Muscle layer of colon (tissue), 2 donors: ENCODE results near the gene STEAP4.

Experiments used
- H3K27ac ChIP-seq: one replicate; pipeline ENCODE4 v1.7.0; 2013; ENCODE audit warnings: low read depth, mild to moderate bottlenecking, low read length, moderate library complexity
- H3K27me3 ChIP-seq, 2 donors: one replicate each; pipeline ENCODE4 v1.7.0; 2013; ENCODE audit warnings: low read length in 2 of 2, mild to moderate bottlenecking in 2 of 2; ENCODE audit not compliant: insufficient read depth in 2 of 2, control insufficient read depth in 1 of 2
- H3K36me3 ChIP-seq: one replicate; pipeline ENCODE4 v1.7.0; 2013; ENCODE audit warnings: mild to moderate bottlenecking, low read length; ENCODE audit not compliant: insufficient read depth
- H3K4me1 ChIP-seq: one replicate; pipeline ENCODE4 v1.7.0; 2013; ENCODE audit warnings: mild to moderate bottlenecking, low read length; ENCODE audit not compliant: insufficient read depth
- H3K4me3 ChIP-seq, 2 donors: one replicate each; pipeline ENCODE4 v1.7.0; 2013; ENCODE audit warnings: low read length in 2 of 2, low read depth in 1 of 2, mild to moderate bottlenecking in 1 of 2, moderate library complexity in 1 of 2
- H3K9ac ChIP-seq: one replicate; pipeline ENCODE4 v1.7.0; 2013; ENCODE audit warnings: low read length
- H3K9me3 ChIP-seq: one replicate; pipeline ENCODE4 v1.7.0; 2013; ENCODE audit warnings: mild to moderate bottlenecking, low read length
- donor health status: abdominal sarcoma.
- donor health status: Adenocarcinoma of cecum.

The STEAP4 gene

GRCh38 chr7:88311675-88312036 is 5.0 kb upstream of the STEAP4 start:
- no peaks in the 10 kb centered on the region for H3K4me1 ChIP-seq

GRCh38 chr7:88310956-88311674 is 4.4 kb upstream of the STEAP4 start:
- H3K4me3 ChIP-seq, result no peak overlapping the region
- no peaks in the 10 kb centered on the region for H3K4me1 ChIP-seq
- no peaks in the 10 kb centered on the region for H3K36me3 ChIP-seq
- no peaks in the 10 kb centered on the region for H3K9me3 ChIP-seq
- no peaks in the 10 kb centered on the region for H3K27me3 ChIP-seq
- H3K27ac ChIP-seq, result no peak overlapping the region
- H3K9ac ChIP-seq, result no peak overlapping the region

More at GRCh38 chr7:88311675-88312036, 5.0 kb upstream of the STEAP4 start:
- Histone ChIP-seq H3K27me3 (no peaks in the 10 kb centered on the region), H3K9ac (no peak overlapping the region), H3K36me3 (no peaks in the 10 kb centered on the region), H3K27ac (no peak overlapping the region), H3K9me3 (no peaks in the 10 kb centered on the region), H3K4me3 (no peak overlapping the region)

- no peak overlapping the region for H3K4me3 ChIP-seq
- H3K27ac ChIP-seq, result no peak overlapping the region
- no peak overlapping the region for H3K9ac ChIP-seq
- no peaks in the 10 kb centered on the region for H3K36me3 ChIP-seq
- H3K27me3 ChIP-seq, result no peaks in the 10 kb centered on the region
- no peaks in the 10 kb centered on the region for H3K4me1 ChIP-seq
- no peaks in the 10 kb centered on the region for H3K9me3 ChIP-seq
Observed at GRCh38 chr7:88309819-88310218, 3.1 kb upstream of the STEAP4 start.

GRCh38 chr7:88307823-88308222 is 1.1 kb upstream of the STEAP4 start:
- Histone ChIP-seq H3K9ac (no peak overlapping the region), H3K27ac (no peak overlapping the region), H3K36me3 (no peaks in the 10 kb centered on the region), H3K4me3 (no peak overlapping the region), H3K4me1 (no peaks in the 10 kb centered on the region), H3K27me3 (no peaks in the 10 kb centered on the region), H3K9me3 (no peaks in the 10 kb centered on the region)

GRCh38 chr7:88307412-88307811 is 718 bp upstream of the STEAP4 start:
- Histone ChIP-seq H3K9ac (no peak overlapping the region), H3K36me3 (no peaks in the 10 kb centered on the region), H3K9me3 (no peaks in the 10 kb centered on the region), H3K27ac (no peak overlapping the region), H3K4me3 (no peak overlapping the region), H3K27me3 (no peaks in the 10 kb centered on the region), H3K4me1 (no peaks in the 10 kb centered on the region)

GRCh38 chr7:88305044-88305443 is 1.6 kb downstream of the STEAP4 start:
- Histone ChIP-seq H3K36me3 (no peaks in the 10 kb centered on the region), H3K9me3 (no peaks in the 10 kb centered on the region), H3K9ac (no peak overlapping the region), H3K27me3 (no peaks in the 10 kb centered on the region), H3K27ac (no peak overlapping the region), H3K4me3 (no peak overlapping the region), H3K4me1 (no peaks in the 10 kb centered on the region)

- Histone ChIP-seq H3K4me3 (no peak overlapping the region), H3K36me3 (no peaks in the 10 kb centered on the region), H3K27me3 (no peaks in the 10 kb centered on the region), H3K4me1 (no peaks in the 10 kb centered on the region), H3K9ac (no peak overlapping the region), H3K9me3 (no peaks in the 10 kb centered on the region), H3K27ac (no peak overlapping the region)
Observed at GRCh38 chr7:88302486-88302885, 4.2 kb downstream of the STEAP4 start.

GRCh38 chr7:88301924-88302323 is 4.8 kb downstream of the STEAP4 start:
- no peak overlapping the region for H3K4me3 ChIP-seq
- no peaks in the 10 kb centered on the region for H3K27me3 ChIP-seq
- H3K36me3 ChIP-seq, result no peaks in the 10 kb centered on the region
- no peaks in the 10 kb centered on the region for H3K4me1 ChIP-seq
- H3K27ac ChIP-seq, result no peak overlapping the region
- H3K9me3 ChIP-seq, result no peaks in the 10 kb centered on the region
- H3K9ac ChIP-seq, result no peak overlapping the region

- no peaks in the 10 kb centered on the region for H3K4me1 ChIP-seq
- H3K36me3 ChIP-seq, result no peaks in the 10 kb centered on the region
- H3K4me3 ChIP-seq, result no peak overlapping the region
- no peak overlapping the region for H3K9ac ChIP-seq
- H3K27ac ChIP-seq, result no peak overlapping the region
- H3K27me3 ChIP-seq, result no peaks in the 10 kb centered on the region
- H3K9me3 ChIP-seq, result no peaks in the 10 kb centered on the region
Observed at GRCh38 chr7:88300401-88300945, 6.2 kb downstream of the STEAP4 start.

GRCh38 chr7:88299126-88299525 is 7.6 kb downstream of the STEAP4 start:
- H3K4me1 ChIP-seq, result no peaks in the 10 kb centered on the region
- H3K27ac ChIP-seq, result no peak overlapping the region
- no peaks in the 10 kb centered on the region for H3K9me3 ChIP-seq
- H3K36me3 ChIP-seq, result no peaks in the 10 kb centered on the region
- H3K27me3 ChIP-seq, result no peaks in the 10 kb centered on the region
- H3K9ac ChIP-seq, result no peak overlapping the region
- no peak overlapping the region for H3K4me3 ChIP-seq

GRCh38 chr7:88293866-88294265 is 12.8 kb downstream of the STEAP4 start:
- H3K27ac ChIP-seq, result no peak overlapping the region
- no peaks in the 10 kb centered on the region for H3K4me1 ChIP-seq
- no peaks in the 10 kb centered on the region for H3K36me3 ChIP-seq
- no peaks in the 10 kb centered on the region for H3K27me3 ChIP-seq
- H3K9me3 ChIP-seq, result no peaks in the 10 kb centered on the region
- no peak overlapping the region for H3K4me3 ChIP-seq
- no peak overlapping the region for H3K9ac ChIP-seq
